ENCODE measurements around the gene ABR.

DNA sequence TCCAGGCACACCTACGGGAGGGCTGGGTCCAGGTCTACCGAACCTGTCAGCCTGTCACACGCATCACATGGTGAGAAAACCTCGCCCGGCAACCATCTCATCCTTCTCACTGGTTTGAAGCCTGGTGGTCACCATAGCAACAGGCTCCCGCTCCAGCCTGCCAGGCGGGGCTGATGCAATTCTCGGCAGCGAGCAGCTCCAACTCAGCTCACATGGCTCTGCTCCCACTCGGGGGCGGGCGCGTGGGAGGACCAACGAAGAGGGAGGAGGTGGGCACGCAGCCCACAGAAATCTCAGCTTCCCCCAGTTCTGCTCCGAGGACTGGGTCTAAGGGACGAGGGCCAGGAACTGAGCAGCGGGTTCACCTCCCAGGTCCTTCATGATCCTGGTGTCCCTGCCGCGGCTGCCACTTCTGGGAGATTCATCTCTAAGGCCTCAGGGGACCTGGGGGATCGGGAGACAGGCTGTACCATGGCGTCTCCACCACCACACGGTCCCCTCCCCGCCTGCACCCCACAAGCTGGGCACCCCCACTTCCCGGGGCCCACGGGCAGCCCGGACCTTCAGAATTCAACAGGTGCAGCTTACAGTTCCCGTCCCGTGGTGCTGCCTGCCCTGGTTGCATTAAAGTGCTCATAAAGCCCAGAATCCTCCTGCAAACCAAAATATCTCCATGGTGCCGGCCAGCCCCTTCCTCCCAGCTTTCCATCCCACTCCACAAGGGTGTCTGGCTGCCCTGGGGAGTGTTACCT, 25.8 kb downstream of the ABR start:
- TF ChIP-seq, protein P1, sequence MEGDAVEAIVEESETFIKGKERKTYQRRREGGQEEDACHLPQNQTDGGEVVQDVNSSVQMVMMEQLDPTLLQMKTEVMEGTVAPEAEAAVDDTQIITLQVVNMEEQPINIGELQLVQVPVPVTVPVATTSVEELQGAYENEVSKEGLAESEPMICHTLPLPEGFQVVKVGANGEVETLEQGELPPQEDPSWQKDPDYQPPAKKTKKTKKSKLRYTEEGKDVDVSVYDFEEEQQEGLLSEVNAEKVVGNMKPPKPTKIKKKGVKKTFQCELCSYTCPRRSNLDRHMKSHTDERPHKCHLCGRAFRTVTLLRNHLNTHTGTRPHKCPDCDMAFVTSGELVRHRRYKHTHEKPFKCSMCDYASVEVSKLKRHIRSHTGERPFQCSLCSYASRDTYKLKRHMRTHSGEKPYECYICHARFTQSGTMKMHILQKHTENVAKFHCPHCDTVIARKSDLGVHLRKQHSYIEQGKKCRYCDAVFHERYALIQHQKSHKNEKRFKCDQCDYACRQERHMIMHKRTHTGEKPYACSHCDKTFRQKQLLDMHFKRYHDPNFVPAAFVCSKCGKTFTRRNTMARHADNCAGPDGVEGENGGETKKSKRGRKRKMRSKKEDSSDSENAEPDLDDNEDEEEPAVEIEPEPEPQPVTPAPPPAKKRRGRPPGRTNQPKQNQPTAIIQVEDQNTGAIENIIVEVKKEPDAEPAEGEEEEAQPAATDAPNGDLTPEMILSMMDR (IDR thresholded peaks at IDR 0.05; ENCODE audit: poor library complexity, severe bottlenecking) = no peak
- peak; percentile 75 for TF ChIP-seq MXI1 (conservative IDR thresholded peaks at IDR 0.05; ENCODE audit: poor library complexity, severe bottlenecking)
- TF ChIP-seq EP300 (conservative IDR thresholded peaks at IDR 0.05; ENCODE audit: poor library complexity, severe bottlenecking) = peak; percentile 64
- TF ChIP-seq POLR2AphosphoS5 (IDR thresholded peaks at IDR 0.05) = peak; percentile 43
- TF ChIP-seq REST (IDR thresholded peaks at IDR 0.05; ENCODE audit: borderline replicate concordance) = peak; percentile 45
- no peak for TF ChIP-seq TAF1 (IDR thresholded peaks at IDR 0.05; ENCODE audit: low read depth)
- no peak for TF ChIP-seq EZH2 (IDR thresholded peaks at IDR 0.05; ENCODE audit: borderline replicate concordance, insufficient read depth, low read length, poor library complexity, severe bottlenecking)
- TF ChIP-seq SMC3 (conservative IDR thresholded peaks at IDR 0.05; ENCODE audit: poor library complexity) = no peak
- no peak for TF ChIP-seq RAD21 (conservative IDR thresholded peaks at IDR 0.05)
